Neural progenitor cell (in vitro differentiated cells): ENCODE results near the gene CSTF2T. TPM values are rescaled to one million over a fixed set of nuclear protein-coding genes. Genes with fewer than 3 reads are reported as not detected.

Source experiments
- DNase-seq: peaks from one replicate; pipeline ENCODE4 v3.0.0-alpha.2; 2016; ENCODE audit warnings: low spot score
- H2AFZ ChIP-seq: fragments of 200-600 bp; sonication (generic); replicated peaks from 2 replicates; pipeline ENCODE4 v1.6.1; 2016; ENCODE audit warnings: antibody characterized with exemption
- H3F3A ChIP-seq: fragments of 200-600 bp; sonication (generic); 2 replicates; pipeline ENCODE4 v1.6.1; 2016; ENCODE audit warnings: antibody characterized with exemption, low read depth
- H3K27ac ChIP-seq: fragments of 200-600 bp; sonication (generic); 2 replicates; pipeline ENCODE4 v1.5.1; 2016; ENCODE audit warnings: mild to moderate bottlenecking
- H3K27me3 ChIP-seq: fragments of 200-600 bp; sonication (generic); 2 replicates; pipeline ENCODE4 v1.6.1; 2016; ENCODE audit warnings: mild to moderate bottlenecking, moderate library complexity
- H3K36me3 ChIP-seq: fragments of 200-600 bp; sonication (generic); 2 replicates; pipeline ENCODE4 v1.5.1; 2016
- H3K4me1 ChIP-seq: fragments of 200-600 bp; sonication (generic); 2 replicates; pipeline ENCODE4 v1.6.1; 2016; ENCODE audit warnings: mixed run types
- H3K4me2 ChIP-seq: fragments of 200-600 bp; sonication (generic); 2 replicates; pipeline ENCODE4 v1.6.1; 2016
- H3K4me3 ChIP-seq: fragments of 200-600 bp; sonication (generic); 2 replicates; pipeline ENCODE4 v1.5.1; 2016
- H3K79me2 ChIP-seq: fragments of 200-600 bp; sonication (generic); 2 replicates; pipeline ENCODE4 v1.6.1; 2016; ENCODE audit warnings: low read depth
- H3K9ac ChIP-seq: fragments of 200-600 bp; sonication (generic); 2 replicates; pipeline ENCODE4 v1.6.1; 2016
- H3K9me3 ChIP-seq: fragments of 200-600 bp; sonication (generic); 2 replicates; pipeline ENCODE4 v1.5.1; 2016; ENCODE audit warnings: low read depth
- H4K20me1 ChIP-seq: fragments of 200-600 bp; sonication (generic); 2 replicates; pipeline ENCODE4 v1.6.1; 2016; ENCODE audit warnings: low read depth
- H3K27ac Mint-ChIP-seq: 3 replicates; pipeline ENCODE4 v1.8.0; 2021; ENCODE audit warnings: mixed read lengths
- H3K27me3 Mint-ChIP-seq: 2 replicates; pipeline ENCODE4 v1.8.0; 2022; ENCODE audit warnings: low read depth, mild to moderate bottlenecking, inconsistent platforms, moderate library complexity, mixed read lengths; ENCODE audit not compliant: insufficient read depth
- H3K36me3 Mint-ChIP-seq: 3 replicates; pipeline ENCODE4 v1.8.0; 2021; ENCODE audit warnings: mixed read lengths
- H3K4me1 Mint-ChIP-seq: 3 replicates; pipeline ENCODE4 v1.8.0; 2021; ENCODE audit warnings: mixed read lengths
- H3K4me3 Mint-ChIP-seq: 3 replicates; pipeline ENCODE4 v1.8.0; 2021; ENCODE audit warnings: mild to moderate bottlenecking, moderate library complexity, mixed read lengths
- H3K9me3 Mint-ChIP-seq: 3 replicates; pipeline ENCODE4 v1.8.0; 2020; ENCODE audit warnings: mixed read lengths
- EZH2 ChIP-seq: fragments of 200-600 bp; sonication (generic); IDR thresholded peaks from 2 replicates; pipeline ENCODE4 v1.6.1; 2017; ENCODE audit warnings: antibody characterized with exemption, mild to moderate bottlenecking, moderate library complexity
- EZH2phosphoT487 ChIP-seq: fragments of 200-600 bp; sonication (generic); IDR thresholded peaks from 2 replicates; pipeline ENCODE4 v1.6.1; 2017; ENCODE audit warnings: antibody characterized with exemption
- total RNA-seq: library from RNA; depleted of rRNA; stranded (reverse); fragments of >200 nt; gene quantifications from 2 replicates; pipeline ENCODE4 v1.2.3, GENCODE V29; 2015; ENCODE audit warnings: low replicate concordance
- TF ChIP-seq, protein P1 (sequence below): fragments of 200-600 bp; sonication (generic); IDR thresholded peaks from 2 replicates; pipeline ENCODE4 v1.5.1; 2017; ENCODE audit warnings: antibody characterized with exemption, mild to moderate bottlenecking

The CSTF2T gene
- total RNA-seq, 1 donor from 2014 or later = 53.7 TPM

GRCh38 chr10:51687296-51687695, 12.1 kb downstream of the CSTF2T start:
- no peak overlapping the region for H2AFZ ChIP-seq
- no peaks in the 10 kb centered on the region for H3K36me3 ChIP-seq
- no peaks in the 10 kb centered on the region for H3K27me3 Mint-ChIP-seq
- no peak for DNase-seq
- H3K4me3 Mint-ChIP-seq = no peak overlapping the region
- H3K9me3 Mint-ChIP-seq = no peaks in the 10 kb centered on the region
- no peak overlapping the region for H3K4me2 ChIP-seq
- no peak overlapping the region for H3K27ac Mint-ChIP-seq
- peaks cover 23% of the 10 kb centered on the region for H3K4me1 ChIP-seq
- H3K9ac ChIP-seq = no peak overlapping the region
- no peaks in the 10 kb centered on the region for H3K27me3 ChIP-seq
- H3F3A ChIP-seq = peaks cover 21% of the 10 kb centered on the region
- no peaks in the 10 kb centered on the region for H3K4me1 Mint-ChIP-seq
- no peaks in the 10 kb centered on the region for H3K79me2 ChIP-seq
- H3K9me3 ChIP-seq = no peaks in the 10 kb centered on the region
- TF ChIP-seq EZH2phosphoT487 = no peak
- TF ChIP-seq, protein P1, sequence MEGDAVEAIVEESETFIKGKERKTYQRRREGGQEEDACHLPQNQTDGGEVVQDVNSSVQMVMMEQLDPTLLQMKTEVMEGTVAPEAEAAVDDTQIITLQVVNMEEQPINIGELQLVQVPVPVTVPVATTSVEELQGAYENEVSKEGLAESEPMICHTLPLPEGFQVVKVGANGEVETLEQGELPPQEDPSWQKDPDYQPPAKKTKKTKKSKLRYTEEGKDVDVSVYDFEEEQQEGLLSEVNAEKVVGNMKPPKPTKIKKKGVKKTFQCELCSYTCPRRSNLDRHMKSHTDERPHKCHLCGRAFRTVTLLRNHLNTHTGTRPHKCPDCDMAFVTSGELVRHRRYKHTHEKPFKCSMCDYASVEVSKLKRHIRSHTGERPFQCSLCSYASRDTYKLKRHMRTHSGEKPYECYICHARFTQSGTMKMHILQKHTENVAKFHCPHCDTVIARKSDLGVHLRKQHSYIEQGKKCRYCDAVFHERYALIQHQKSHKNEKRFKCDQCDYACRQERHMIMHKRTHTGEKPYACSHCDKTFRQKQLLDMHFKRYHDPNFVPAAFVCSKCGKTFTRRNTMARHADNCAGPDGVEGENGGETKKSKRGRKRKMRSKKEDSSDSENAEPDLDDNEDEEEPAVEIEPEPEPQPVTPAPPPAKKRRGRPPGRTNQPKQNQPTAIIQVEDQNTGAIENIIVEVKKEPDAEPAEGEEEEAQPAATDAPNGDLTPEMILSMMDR = no peak
- TF ChIP-seq EZH2 = no peak
- no peak overlapping the region for H3K27ac ChIP-seq
- no peak overlapping the region for H3K4me3 ChIP-seq
- H4K20me1 ChIP-seq = no peaks in the 10 kb centered on the region
- H3K36me3 Mint-ChIP-seq = no peaks in the 10 kb centered on the region

DNA sequence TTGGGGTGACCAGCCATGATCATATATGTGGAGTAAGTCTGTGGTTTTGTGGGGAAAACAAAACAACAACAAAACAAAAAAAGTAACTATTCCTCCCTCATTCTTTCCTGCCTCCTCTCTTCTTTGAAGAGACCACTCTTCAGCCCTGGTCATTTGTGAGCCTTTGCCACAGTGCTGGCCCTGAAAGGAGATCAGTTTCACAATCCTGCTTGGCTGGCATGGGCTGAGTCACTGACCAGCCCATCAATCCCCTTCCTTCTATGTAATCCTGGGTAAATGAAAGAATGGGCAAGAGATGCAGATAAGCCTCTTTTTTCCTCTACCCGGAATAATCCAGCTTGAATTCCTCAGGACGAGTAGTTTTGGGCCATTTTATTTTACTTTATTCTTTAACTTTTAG, 13.6 kb downstream of the CSTF2T start:
- no peaks in the 10 kb centered on the region for H3K9me3 Mint-ChIP-seq

DNA sequence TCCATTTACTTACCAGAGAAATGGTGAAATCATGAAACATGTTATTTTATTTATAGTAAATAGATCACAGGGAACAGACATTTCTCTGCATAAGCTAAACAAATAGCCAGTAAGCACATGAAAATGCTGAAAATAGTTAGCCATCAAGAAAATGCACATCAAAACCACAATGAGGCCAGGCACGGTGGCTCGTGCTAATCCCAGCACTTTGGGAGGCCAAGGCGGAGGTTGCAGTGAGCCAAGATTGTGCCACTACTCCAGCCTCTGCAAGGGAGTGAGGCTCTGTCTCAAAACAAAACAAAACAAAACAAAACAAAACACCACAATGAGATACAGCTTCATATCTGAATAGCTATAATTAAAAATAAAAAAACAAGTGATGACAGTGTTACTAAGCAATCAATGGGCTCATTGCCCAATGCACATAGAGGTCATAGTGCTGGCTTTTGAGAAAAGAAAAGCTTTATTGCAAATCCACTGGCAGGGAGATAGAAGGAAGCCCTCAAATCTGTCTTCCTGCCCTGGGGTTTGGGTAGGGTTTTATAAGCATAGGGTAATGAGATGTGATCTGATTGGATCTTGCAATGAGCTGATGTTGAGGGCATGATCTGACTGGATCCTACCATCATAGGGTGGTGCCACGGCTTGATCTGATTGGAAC, 16.2 kb downstream of the CSTF2T start:
- no peaks in the 10 kb centered on the region for H3K36me3 ChIP-seq
- no peak overlapping the region for H3K4me3 ChIP-seq
- H3K79me2 ChIP-seq = no peaks in the 10 kb centered on the region
- DNase-seq = no peak
- H3K27ac ChIP-seq = no peak overlapping the region
- H3K27me3 Mint-ChIP-seq = no peaks in the 10 kb centered on the region
- no peaks in the 10 kb centered on the region for H3K9me3 Mint-ChIP-seq
- H3K4me3 Mint-ChIP-seq = no peak overlapping the region
- peaks cover 15% of the 10 kb centered on the region for H3F3A ChIP-seq
- H3K9ac ChIP-seq = no peak overlapping the region
- H3K4me1 ChIP-seq = peaks cover 33% of the 10 kb centered on the region
- no peaks in the 10 kb centered on the region for H3K36me3 Mint-ChIP-seq
- no peaks in the 10 kb centered on the region for H3K27me3 ChIP-seq
- H4K20me1 ChIP-seq = no peaks in the 10 kb centered on the region
- no peak overlapping the region for H2AFZ ChIP-seq
- H3K4me1 Mint-ChIP-seq = peaks cover 4% of the 10 kb centered on the region
- no peak overlapping the region for H3K4me2 ChIP-seq
- H3K9me3 ChIP-seq = no peaks in the 10 kb centered on the region
- H3K27ac Mint-ChIP-seq = no peak overlapping the region
- TF ChIP-seq EZH2 = no peak
- TF ChIP-seq, protein P1 = no peak
- no peak for TF ChIP-seq EZH2phosphoT487

More for the DNA sequence above, 13.6 kb downstream of the CSTF2T start:
- Histone ChIP-seq H4K20me1 (no peaks in the 10 kb centered on the region), H3K4me3 (no peak overlapping the region), H3K4me1 (peaks cover 23% of the 10 kb centered on the region), H3K4me2 (peak overlapping the region; percentile 46), H3K27me3 (no peaks in the 10 kb centered on the region), H2AFZ (no peak overlapping the region), H3K9ac (no peak overlapping the region), H3K27ac (peak overlapping the region; percentile 59), H3K79me2 (no peaks in the 10 kb centered on the region), H3K9me3 (no peaks in the 10 kb centered on the region), H3F3A (peaks cover 15% of the 10 kb centered on the region), H3K36me3 (no peaks in the 10 kb centered on the region)
- Mint-ChIP-seq H3K27me3 (no peaks in the 10 kb centered on the region), H3K4me3 (no peak overlapping the region), H3K4me1 (no peaks in the 10 kb centered on the region), H3K27ac (no peak overlapping the region), H3K36me3 (no peaks in the 10 kb centered on the region)
- peak; percentile 67 for DNase-seq
- TF ChIP-seq EZH2phosphoT487 = peak; percentile 91
- no peak for TF ChIP-seq EZH2

DNA sequence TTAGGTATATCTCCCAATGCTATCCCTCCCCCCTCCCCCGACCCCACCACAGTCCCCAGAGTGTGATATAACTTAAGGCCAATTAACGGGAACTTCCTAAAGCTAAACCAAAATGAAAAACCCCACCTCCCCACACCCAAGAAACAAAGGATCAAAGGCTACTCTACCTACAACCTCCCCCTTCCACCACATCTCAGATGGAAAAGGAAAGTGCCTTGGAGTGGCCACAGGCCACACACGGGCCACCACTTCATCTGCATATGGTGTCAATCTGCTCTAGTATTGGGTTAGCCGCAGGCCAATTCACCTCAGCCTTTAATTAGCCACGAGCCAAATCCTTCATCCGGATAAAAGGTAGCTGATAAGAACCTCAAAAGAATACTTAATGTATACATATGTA, 19.6 kb downstream of the CSTF2T start:
- DNase-seq = no peak
- Histone ChIP-seq H3F3A (no peaks in the 10 kb centered on the region), H4K20me1 (no peaks in the 10 kb centered on the region), H3K27ac (no peak overlapping the region), H3K36me3 (no peaks in the 10 kb centered on the region), H3K9me3 (no peaks in the 10 kb centered on the region), H3K4me2 (peak overlapping the region; percentile 19), H3K27me3 (no peaks in the 10 kb centered on the region), H3K4me3 (no peak overlapping the region), H3K9ac (no peak overlapping the region), H3K79me2 (no peaks in the 10 kb centered on the region), H3K4me1 (peaks cover 11% of the 10 kb centered on the region), H2AFZ (no peak overlapping the region)
- Mint-ChIP-seq H3K4me1 (peaks cover 4% of the 10 kb centered on the region), H3K27ac (no peak overlapping the region), H3K36me3 (no peaks in the 10 kb centered on the region), H3K9me3 (no peaks in the 10 kb centered on the region), H3K4me3 (no peak overlapping the region), H3K27me3 (no peaks in the 10 kb centered on the region)
- TF ChIP-seq EZH2 (no peak), EZH2phosphoT487 (no peak)
- TF ChIP-seq, protein P1 = no peak
